RWPE2 (cell line): Measurements from ENCODE around the gene EFNB3.
A peak's percentile ranks its signal among the peaks of the same experiment; 100 is the strongest.

ENCODE experiments used
- ATAC-seq: fragments of 200-7000 bp; cut with Tn5 transposase; 3 replicates; pipeline ENCODE4 v1.9.1; 2021; ENCODE audit warnings: low read depth
- DNase-seq: peaks from one replicate; pipeline ENCODE4 v3.0.0-alpha.2; 2020; ENCODE audit warnings: low spot score
- H3K27ac ChIP-seq: fragments of 450-650 bp; 2 replicates; pipeline ENCODE4 v1.5.1; 2017; ENCODE audit warnings: mild to moderate bottlenecking; ENCODE audit not compliant: poor library complexity, severe bottlenecking
- H3K27me3 ChIP-seq: fragments of 250-450 bp; sonication (Bioruptor Pico); 2 replicates; pipeline ENCODE4 v1.5.1; 2021; ENCODE audit warnings: mild to moderate bottlenecking, moderate library complexity; ENCODE audit not compliant: insufficient read depth, poor library complexity, severe bottlenecking
- H3K36me3 ChIP-seq: fragments of 250-450 bp; sonication (Bioruptor Pico); 2 replicates; pipeline ENCODE4 v1.5.1; 2020; ENCODE audit warnings: low read depth, mild to moderate bottlenecking, moderate library complexity
- H3K4me1 ChIP-seq: fragments of 250-450 bp; sonication (Bioruptor Pico); 2 replicates; pipeline ENCODE4 v1.5.1; 2021; ENCODE audit warnings: mild to moderate bottlenecking, moderate library complexity; ENCODE audit not compliant: insufficient read depth, poor library complexity, severe bottlenecking
- H3K4me3 ChIP-seq: fragments of 250-450 bp; sonication (Bioruptor Pico); 2 replicates; pipeline ENCODE4 v1.5.1; 2021; ENCODE audit warnings: mild to moderate bottlenecking, moderate library complexity; ENCODE audit not compliant: severe bottlenecking
- H3K9me3 ChIP-seq: fragments of 250-450 bp; sonication (Bioruptor Pico); 2 replicates; pipeline ENCODE4 v1.5.1; 2021; ENCODE audit warnings: mild to moderate bottlenecking, moderate library complexity; ENCODE audit not compliant: severe bottlenecking
- TF ChIP-seq, protein P1 (sequence below): fragments of 450-650 bp; IDR thresholded peaks from one replicate; pipeline ENCODE4 v1.5.1; 2017; ENCODE audit warnings: mild to moderate bottlenecking, moderate library complexity; ENCODE audit not compliant: poor library complexity, severe bottlenecking

EFNB3 gene

DNA sequence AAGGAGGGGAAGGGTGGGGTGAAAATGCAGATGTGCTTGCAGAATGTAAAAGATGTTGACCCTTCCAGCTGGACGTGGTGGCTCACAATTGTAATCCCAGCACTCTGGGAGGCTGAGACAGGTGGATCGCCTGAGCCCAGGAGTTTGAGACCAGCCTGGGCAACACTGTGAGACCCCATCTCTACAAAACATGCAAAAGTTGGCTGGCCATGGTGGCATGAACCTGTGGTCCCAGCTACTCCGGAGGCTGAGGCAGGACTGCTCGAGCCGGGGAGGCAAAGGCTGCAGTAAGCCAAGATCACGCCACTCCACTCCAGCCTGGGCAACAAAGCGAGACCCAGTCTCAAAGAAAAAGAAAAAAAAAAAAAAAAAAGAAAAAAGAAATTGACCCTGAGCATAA is 36.5 kb upstream of the EFNB3 start:
- Histone ChIP-seq H3K9me3 (no peaks in the 10 kb centered on the region), H3K4me1 (no peaks in the 10 kb centered on the region), H3K27me3 (no peaks in the 10 kb centered on the region), H3K27ac (no peak overlapping the region), H3K4me3 (no peak overlapping the region), H3K36me3 (peaks cover 50% of the 10 kb centered on the region)
- ATAC-seq (no peak), DNase-seq (no peak)
- TF ChIP-seq, protein P1, sequence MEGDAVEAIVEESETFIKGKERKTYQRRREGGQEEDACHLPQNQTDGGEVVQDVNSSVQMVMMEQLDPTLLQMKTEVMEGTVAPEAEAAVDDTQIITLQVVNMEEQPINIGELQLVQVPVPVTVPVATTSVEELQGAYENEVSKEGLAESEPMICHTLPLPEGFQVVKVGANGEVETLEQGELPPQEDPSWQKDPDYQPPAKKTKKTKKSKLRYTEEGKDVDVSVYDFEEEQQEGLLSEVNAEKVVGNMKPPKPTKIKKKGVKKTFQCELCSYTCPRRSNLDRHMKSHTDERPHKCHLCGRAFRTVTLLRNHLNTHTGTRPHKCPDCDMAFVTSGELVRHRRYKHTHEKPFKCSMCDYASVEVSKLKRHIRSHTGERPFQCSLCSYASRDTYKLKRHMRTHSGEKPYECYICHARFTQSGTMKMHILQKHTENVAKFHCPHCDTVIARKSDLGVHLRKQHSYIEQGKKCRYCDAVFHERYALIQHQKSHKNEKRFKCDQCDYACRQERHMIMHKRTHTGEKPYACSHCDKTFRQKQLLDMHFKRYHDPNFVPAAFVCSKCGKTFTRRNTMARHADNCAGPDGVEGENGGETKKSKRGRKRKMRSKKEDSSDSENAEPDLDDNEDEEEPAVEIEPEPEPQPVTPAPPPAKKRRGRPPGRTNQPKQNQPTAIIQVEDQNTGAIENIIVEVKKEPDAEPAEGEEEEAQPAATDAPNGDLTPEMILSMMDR: no peak

DNA sequence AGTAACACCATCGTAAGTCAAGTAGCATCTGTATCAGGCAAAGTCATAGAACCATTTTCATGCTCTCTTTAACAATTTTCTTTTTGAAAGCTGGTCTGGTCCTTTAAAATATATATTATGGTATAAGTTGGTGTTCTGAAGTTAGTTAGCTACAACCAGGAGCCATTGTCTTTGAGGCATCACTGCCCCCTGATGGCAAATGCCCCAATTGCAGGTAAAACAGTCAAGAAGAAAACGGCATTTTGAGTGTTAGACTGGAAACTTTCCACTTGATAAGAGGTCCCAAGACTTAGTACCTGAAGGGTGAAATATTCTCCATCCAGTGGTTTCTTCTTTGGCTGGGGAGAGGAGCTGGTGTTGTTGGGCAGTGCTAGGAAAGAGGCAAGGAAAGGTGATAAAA is 31.8 kb upstream of the EFNB3 start:
- Histone ChIP-seq H3K27me3 (no peaks in the 10 kb centered on the region), H3K36me3 (peaks cover 72% of the 10 kb centered on the region), H3K4me3 (no peak overlapping the region), H3K27ac (no peak overlapping the region), H3K4me1 (no peaks in the 10 kb centered on the region), H3K9me3 (no peaks in the 10 kb centered on the region)
- ATAC-seq (no peak), DNase-seq (no peak)
- TF ChIP-seq, protein P1: peak; percentile 30

DNA sequence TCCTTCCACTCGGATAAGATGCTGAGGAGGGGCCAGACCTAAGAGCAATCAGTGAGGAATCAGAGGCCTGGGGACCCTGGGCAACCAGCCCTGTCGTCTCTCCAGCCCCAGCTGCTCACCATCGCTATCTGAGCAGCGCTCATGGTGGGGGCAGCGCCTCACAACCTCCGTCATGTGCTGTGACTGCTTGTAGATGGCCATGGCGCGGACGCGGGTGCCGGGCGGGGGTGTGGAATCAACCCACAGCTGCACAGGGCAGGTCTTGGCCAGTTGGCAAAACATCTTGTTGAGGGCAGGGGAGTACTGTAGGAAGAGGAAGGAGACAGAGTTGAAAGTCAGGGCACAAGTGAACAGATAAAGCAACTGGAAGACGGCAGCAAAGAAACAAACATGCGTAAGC is 30.1 kb upstream of the EFNB3 start:
- Histone ChIP-seq H3K9me3 (no peaks in the 10 kb centered on the region), H3K4me1 (no peaks in the 10 kb centered on the region), H3K27me3 (no peaks in the 10 kb centered on the region), H3K27ac (no peak overlapping the region), H3K36me3 (peaks cover 60% of the 10 kb centered on the region), H3K4me3 (no peak overlapping the region)
- TF ChIP-seq, protein P1: no peak
- no peak for DNase-seq
- no peak for ATAC-seq

GRCh38 chr17:7676533-7676932 is 28.5 kb upstream of the EFNB3 start:
- TF ChIP-seq, protein P1: no peak
- DNase-seq (no peak), ATAC-seq (no peak)
- Histone ChIP-seq H3K36me3 (peaks cover 44% of the 10 kb centered on the region), H3K4me1 (no peaks in the 10 kb centered on the region), H3K9me3 (no peaks in the 10 kb centered on the region), H3K27ac (no peak overlapping the region), H3K27me3 (no peaks in the 10 kb centered on the region), H3K4me3 (no peak overlapping the region)

DNA sequence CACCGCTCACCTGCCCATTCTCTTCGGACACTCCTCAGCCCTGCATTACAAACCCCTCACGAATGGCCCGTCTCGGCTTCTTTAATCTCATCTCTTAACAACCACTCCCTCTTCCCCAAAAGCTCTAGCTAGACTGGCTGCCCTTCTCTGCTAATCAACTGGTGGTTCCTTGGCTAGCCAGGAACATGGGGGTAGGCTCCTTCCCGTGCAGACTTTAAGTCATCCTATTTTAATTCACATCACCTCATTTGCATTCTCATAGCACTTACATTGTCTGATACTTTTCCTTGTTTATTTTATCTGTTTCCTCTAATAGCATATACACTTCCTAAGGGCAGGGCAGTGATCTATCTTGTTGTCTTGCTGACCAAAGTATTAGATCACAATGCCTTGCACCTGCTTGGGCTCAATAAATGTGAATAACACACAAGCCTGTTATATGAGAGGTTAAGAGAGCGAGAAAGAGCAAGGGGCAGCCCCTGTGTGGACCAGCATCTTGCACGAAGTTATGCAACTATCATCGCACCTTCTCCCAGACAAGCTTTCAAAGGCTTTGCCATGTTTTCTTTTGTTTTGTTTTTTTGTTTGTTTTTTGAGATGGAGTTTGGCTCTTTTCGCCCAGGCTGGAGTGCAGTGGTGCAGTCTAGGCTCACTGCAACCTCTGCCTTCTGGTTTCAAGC is 27.5 kb upstream of the EFNB3 start:
- no peak for DNase-seq
- no peaks in the 10 kb centered on the region for H3K9me3 ChIP-seq
- H3K27me3 ChIP-seq: no peaks in the 10 kb centered on the region
- no peak overlapping the region for H3K27ac ChIP-seq
- H3K36me3 ChIP-seq: peaks cover 35% of the 10 kb centered on the region
- H3K4me3 ChIP-seq: no peak overlapping the region
- H3K4me1 ChIP-seq: no peaks in the 10 kb centered on the region
- TF ChIP-seq, protein P1: no peak
- ATAC-seq: no peak
